HCT116 (cell line): ENCODE results near the gene SMARCA4. TPM values are rescaled to one million over a fixed set of nuclear protein-coding genes. Genes with fewer than 3 reads are reported as not detected.

Source experiments
- ATAC-seq: fragments of 200-7000 bp; cut with Tn5 transposase; 2 replicates; pipeline ENCODE4 v1.9.1; 2020; ENCODE audit warnings: mild to moderate bottlenecking, moderate library complexity
- BruUV-seq: library from RNA; stranded (reverse); fragments of 400-500 nt; replicated peaks from 2 replicates; lab custom pipeline; 2021; lab: Mats Ljungman, UMichigan
- CTCF ChIA-PET: fragments of 300-600 bp; sonication (Branson Sonifier 250); formaldehyde crosslinking; loops from one replicate; lab custom pipeline; 2021; ENCODE audit warnings: antibody characterized with exemption; lab: Charles Lee
- POLR2A ChIA-PET: fragments of 300-600, 350-600 bp; sonication (Branson Sonifier 250); formaldehyde crosslinking; loops from one replicate; lab custom pipeline; 2021; ENCODE audit warnings: antibody characterized with exemption; lab: Charles Lee
- RAD21 ChIA-PET, 2 experiments: fragments of 300-600 bp; sonication (Branson Sonifier 250); formaldehyde crosslinking; loops; one replicate each; lab custom pipeline; 2023; ENCODE audit warnings: low total read pairs in 2 of 2; ENCODE audit not compliant: uncharacterized antibody in 2 of 2, unreplicated experiment in 2 of 2, low non-redundant PET in 1 of 2; lab: Charles Lee
- DNase-seq: peaks from one replicate; pipeline ENCODE4 v3.0.0-alpha.2; 2010; ENCODE audit warnings: low read depth, low spot score
- H2AFZ ChIP-seq: fragments of 200-600 bp; shearing (Covaris generic), sonication (generic); 2 replicates; pipeline ENCODE4 v1.6.1; 2017; ENCODE audit warnings: low read depth, mixed run types, mixed read lengths, antibody characterized with exemption, low read length; ENCODE audit not compliant: poor library complexity, severe bottlenecking
- H3K27ac ChIP-seq: 2 replicates; pipeline ENCODE4 v1.5.1; 2012; ENCODE audit warnings: low read depth, low read length
- H3K27me3 ChIP-seq: fragments of 200-600 bp; sonication (generic); 2 replicates; pipeline ENCODE4 v1.6.1; 2016; ENCODE audit warnings: mixed run types, low read length, mixed read lengths; ENCODE audit not compliant: insufficient read depth
- H3K36me3 ChIP-seq, 2 experiments: fragments of 200-500 bp in 1 of 2; fragments of 200-600 bp in 1 of 2; sonication (Bioruptor generic) in 1 of 2; sonication (generic) in 1 of 2; 2 replicates each; pipeline versions ENCODE4 v1.5.1 to v1.6.1; 2014 to 2016; ENCODE audit warnings: low read length in 2 of 2, inconsistent platforms in 1 of 2, mixed read lengths in 1 of 2, mixed run types in 1 of 2; ENCODE audit not compliant: insufficient read depth in 2 of 2, control insufficient read depth in 1 of 2
- H3K4me1 ChIP-seq, 2 experiments: fragments of 200-600 bp in 1 of 2; sonication (generic) in 1 of 2; 2 replicates each; pipeline versions ENCODE4 v1.5.1 to v1.6.1; 2012 to 2017; ENCODE audit warnings: low read length in 2 of 2, inconsistent platforms in 1 of 2, mild to moderate bottlenecking in 1 of 2, mixed read lengths in 1 of 2, mixed run types in 1 of 2, moderate library complexity in 1 of 2; ENCODE audit not compliant: insufficient read depth in 2 of 2, control insufficient read depth in 1 of 2
- H3K4me2 ChIP-seq: fragments of 200-600 bp; sonication (generic); 2 replicates; pipeline ENCODE4 v1.6.1; 2017; ENCODE audit warnings: mixed run types, low read length, mixed read lengths
- H3K4me3 ChIP-seq, 2 experiments: fragments of 200-600 bp in 1 of 2; sonication (generic) in 1 of 2; replicated peaks in 1 of 2; 2 replicates each; pipeline ENCODE4 v1.5.1; 2011 to 2016; ENCODE audit warnings: low read length in 2 of 2, control low read depth in 1 of 2, low read depth in 1 of 2, mild to moderate bottlenecking in 1 of 2, mixed read lengths in 1 of 2, mixed run types in 1 of 2
- H3K79me2 ChIP-seq: fragments of 200-600 bp; sonication (generic); 2 replicates; pipeline ENCODE4 v1.6.1; 2017; ENCODE audit warnings: mild to moderate bottlenecking, mixed run types, low read length, moderate library complexity, mixed read lengths; ENCODE audit not compliant: insufficient read depth
- H3K9ac ChIP-seq: fragments of 200-600 bp; sonication (generic); 2 replicates; pipeline ENCODE4 v1.6.1; 2016; ENCODE audit warnings: low read length, mixed read lengths
- H3K9me2 ChIP-seq: fragments of 200-600 bp; sonication (generic), shearing (Covaris generic); 2 replicates; pipeline ENCODE4 v1.6.1; 2017; ENCODE audit warnings: mixed run types, mild to moderate bottlenecking, moderate library complexity; ENCODE audit not compliant: insufficient read depth
- H3K9me3 ChIP-seq, 2 experiments: fragments of 200-500 bp in 1 of 2; fragments of 200-600 bp in 1 of 2; sonication (Bioruptor generic) in 1 of 2; sonication (generic) in 1 of 2; 2 replicates each; pipeline ENCODE4 v1.6.1; 2014 to 2017; ENCODE audit warnings: low read length in 2 of 2, mixed read lengths in 2 of 2, inconsistent platforms in 1 of 2, low read depth in 1 of 2, mild to moderate bottlenecking in 1 of 2, mixed run types in 1 of 2, moderate library complexity in 1 of 2; ENCODE audit not compliant: control insufficient read depth in 1 of 2, insufficient read depth in 1 of 2
- H4K20me1 ChIP-seq: fragments of 200-600 bp; sonication (generic), shearing (Covaris generic); 2 replicates; pipeline ENCODE4 v1.6.1; 2017; ENCODE audit warnings: mixed run types, mild to moderate bottlenecking, moderate library complexity; ENCODE audit not compliant: insufficient read depth
- ATF3 ChIP-seq: IDR thresholded peaks from 2 replicates; pipeline ENCODE4 v1.6.1; 2012
- CBX3 ChIP-seq: IDR thresholded peaks from 2 replicates; pipeline ENCODE4 v1.6.1; 2012; ENCODE audit warnings: low read depth
- CEBPB ChIP-seq: IDR thresholded peaks from 2 replicates; pipeline ENCODE4 v1.6.1; 2012; ENCODE audit warnings: low read depth
- CTCF ChIP-seq, 3 experiments: fragments of 200-600 bp in 1 of 3; sonication (generic) in 1 of 3; IDR thresholded peaks in 2 of 3; conservative IDR thresholded peaks in 1 of 3; 2 replicates each; pipeline ENCODE4 v1.5.1; 2012 to 2017; ENCODE audit warnings: low read depth in 2 of 3, low read length in 2 of 3, antibody characterized with exemption in 1 of 3, borderline replicate concordance in 1 of 3, control low read depth in 1 of 3, mild to moderate bottlenecking in 1 of 3, mixed read lengths in 1 of 3, mixed run types in 1 of 3, moderate library complexity in 1 of 3; ENCODE audit not compliant: insufficient read depth in 1 of 3
- EGR1 ChIP-seq: IDR thresholded peaks from 2 replicates; pipeline ENCODE4 v1.6.1; 2012; ENCODE audit warnings: low read depth
- ELF1 ChIP-seq: IDR thresholded peaks from 2 replicates; pipeline ENCODE4 v1.6.1; 2012; ENCODE audit warnings: low read depth, borderline replicate concordance
- JUND ChIP-seq: IDR thresholded peaks from 2 replicates; pipeline ENCODE4 v1.6.1; 2012
- MAX ChIP-seq: IDR thresholded peaks from 2 replicates; pipeline ENCODE4 v1.6.1; 2012
- POLR2A ChIP-seq: IDR thresholded peaks from 2 replicates; pipeline ENCODE4 v1.7.0; 2011; ENCODE audit warnings: borderline replicate concordance; ENCODE audit not compliant: insufficient read depth, insufficient read length; ENCODE audit errors: extremely low read depth
- POLR2AphosphoS5 ChIP-seq: IDR thresholded peaks from 2 replicates; pipeline ENCODE4 v1.6.1; 2011; ENCODE audit warnings: mild to moderate bottlenecking, low read depth, low read length, moderate library complexity
- RAD21 ChIP-seq: IDR thresholded peaks from 2 replicates; pipeline ENCODE4 v1.6.1; 2012; ENCODE audit warnings: low read depth, mild to moderate bottlenecking
- REST ChIP-seq: IDR thresholded peaks from 2 replicates; pipeline ENCODE4 v1.6.1; 2012; ENCODE audit warnings: low read depth
- SP1 ChIP-seq: IDR thresholded peaks from 2 replicates; pipeline ENCODE4 v1.6.1; 2012; ENCODE audit warnings: low read depth
- SRF ChIP-seq: IDR thresholded peaks from 2 replicates; pipeline ENCODE4 v1.6.1; 2012; ENCODE audit warnings: low read depth
- TCF7L2 ChIP-seq: IDR thresholded peaks from 2 replicates; pipeline ENCODE4 v1.7.0; 2011; ENCODE audit warnings: borderline replicate concordance, inconsistent platforms; ENCODE audit not compliant: insufficient read depth, insufficient read length; ENCODE audit errors: extremely low read depth
- ZNF274 ChIP-seq: fragments of 200-500 bp; sonication (Bioruptor generic); IDR thresholded peaks from 2 replicates; pipeline ENCODE4 v1.6.1; 2014; ENCODE audit warnings: mild to moderate bottlenecking, low read depth, low read length, inconsistent platforms
- intact Hi-C: fragments of 100-400 bp; cut with micrococcal nuclease; formaldehyde crosslinking; loops from 2 replicates; pipeline ENCODE4 v1.10.0; 2022
- total RNA-seq: library from RNA; stranded (reverse); gene quantifications from one replicate; pipeline ENCODE4 v1.2.1, GENCODE V29; 2021; ENCODE audit not compliant: unreplicated experiment

The SMARCA4 gene
- total RNA-seq, 1 experiment from 2014 or later: 116 TPM

GRCh38 chr19:11007962-11008532, 47.2 kb downstream of the SMARCA4 start:
- Histone ChIP-seq H3K79me2 (no peaks in the 10 kb centered on the region; the same call in 1 of the 2 replicates), H3K36me3 (peaks cover 26 to 47% of the 10 kb centered on the region in 2 experiments), H3K4me2 (no peak overlapping the region), H3K9me3 (no peaks in the 10 kb centered on the region), H3K4me1 (no peaks in the 10 kb centered on the region), H3K9ac (no peak overlapping the region), H3K4me3 (no peak overlapping the region), H3K9me2 (no peaks in the 10 kb centered on the region), H3K27ac (no peak overlapping the region), H2AFZ (no peak overlapping the region), H3K27me3 (no peaks in the 10 kb centered on the region), H4K20me1 (no peaks in the 10 kb centered on the region)
- CTCF ChIA-PET: no interaction called here
- TF ChIP-seq CTCF (IDR thresholded peaks at IDR 0.05 in 2 of 3, conservative IDR thresholded peaks at IDR 0.05 in 1 of 3; ENCODE audit: borderline replicate concordance in 1 of 3, insufficient read depth in 1 of 3, low read depth in 2 of 3, low read length in 2 of 3) (no peak), EGR1 (no peak), CBX3 (no peak), SRF (no peak), ATF3 (no peak), SP1 (no peak), ELF1 (no peak), RAD21 (no peak), MAX (no peak), JUND (no peak), ZNF274 (no peak), REST (no peak), POLR2AphosphoS5 (no peak), TCF7L2 (no peak), POLR2A (no peak), CEBPB (no peak)
- no peak for DNase-seq
- POLR2A ChIA-PET: interaction anchor here (0.7 kb wide), 1 partner anchor 13 kb away, joined by 3 read pairs; no protein-coding TSS in a partner anchor
- intact Hi-C loops: no loop called here
- ATAC-seq: no peak
- RAD21 ChIA-PET: no interaction called here
- BruUV-seq: no TSS peak
